ENCODE results near the gene DCC.

DCC gene, protein sequence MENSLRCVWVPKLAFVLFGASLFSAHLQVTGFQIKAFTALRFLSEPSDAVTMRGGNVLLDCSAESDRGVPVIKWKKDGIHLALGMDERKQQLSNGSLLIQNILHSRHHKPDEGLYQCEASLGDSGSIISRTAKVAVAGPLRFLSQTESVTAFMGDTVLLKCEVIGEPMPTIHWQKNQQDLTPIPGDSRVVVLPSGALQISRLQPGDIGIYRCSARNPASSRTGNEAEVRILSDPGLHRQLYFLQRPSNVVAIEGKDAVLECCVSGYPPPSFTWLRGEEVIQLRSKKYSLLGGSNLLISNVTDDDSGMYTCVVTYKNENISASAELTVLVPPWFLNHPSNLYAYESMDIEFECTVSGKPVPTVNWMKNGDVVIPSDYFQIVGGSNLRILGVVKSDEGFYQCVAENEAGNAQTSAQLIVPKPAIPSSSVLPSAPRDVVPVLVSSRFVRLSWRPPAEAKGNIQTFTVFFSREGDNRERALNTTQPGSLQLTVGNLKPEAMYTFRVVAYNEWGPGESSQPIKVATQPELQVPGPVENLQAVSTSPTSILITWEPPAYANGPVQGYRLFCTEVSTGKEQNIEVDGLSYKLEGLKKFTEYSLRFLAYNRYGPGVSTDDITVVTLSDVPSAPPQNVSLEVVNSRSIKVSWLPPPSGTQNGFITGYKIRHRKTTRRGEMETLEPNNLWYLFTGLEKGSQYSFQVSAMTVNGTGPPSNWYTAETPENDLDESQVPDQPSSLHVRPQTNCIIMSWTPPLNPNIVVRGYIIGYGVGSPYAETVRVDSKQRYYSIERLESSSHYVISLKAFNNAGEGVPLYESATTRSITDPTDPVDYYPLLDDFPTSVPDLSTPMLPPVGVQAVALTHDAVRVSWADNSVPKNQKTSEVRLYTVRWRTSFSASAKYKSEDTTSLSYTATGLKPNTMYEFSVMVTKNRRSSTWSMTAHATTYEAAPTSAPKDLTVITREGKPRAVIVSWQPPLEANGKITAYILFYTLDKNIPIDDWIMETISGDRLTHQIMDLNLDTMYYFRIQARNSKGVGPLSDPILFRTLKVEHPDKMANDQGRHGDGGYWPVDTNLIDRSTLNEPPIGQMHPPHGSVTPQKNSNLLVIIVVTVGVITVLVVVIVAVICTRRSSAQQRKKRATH (N-terminal part only)

DNA sequence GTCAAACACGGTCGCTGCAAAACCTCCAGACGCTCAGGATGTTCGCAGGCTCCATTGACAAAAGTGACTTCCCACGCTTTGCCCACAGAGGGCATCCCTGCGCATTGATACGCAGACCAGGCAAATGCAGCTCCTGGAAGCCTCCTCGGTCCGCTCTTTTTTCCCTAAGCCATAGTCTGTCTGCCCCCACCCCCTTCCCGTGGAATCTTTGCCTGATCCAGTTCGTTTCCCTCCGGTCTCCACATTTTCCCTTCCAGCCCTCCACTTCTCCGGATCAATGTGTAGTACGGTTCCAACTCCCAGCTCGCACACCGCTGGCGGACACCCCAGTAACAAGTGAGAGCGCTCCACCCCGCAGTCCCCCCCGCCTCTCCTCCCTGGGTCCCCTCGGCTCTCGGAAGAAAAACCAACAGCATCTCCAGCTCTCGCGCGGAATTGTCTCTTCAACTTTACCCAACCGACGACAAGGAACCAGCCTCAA lies at the start of gene DCC:
DCC (plus strand) TSS at position 307 of the 481 bp plus-strand sequence. CDS start 591 bp downstream, outside the sequence.
- no peak for DNase-seq

GRCh38 chr18:52310651-52311050 lies 29.3 kb upstream of the DCC start:
- no peak for DNase-seq

- no peak for DNase-seq
Measured at GRCh38 chr18:52311331-52311730, 28.7 kb upstream of the DCC start.

DNA sequence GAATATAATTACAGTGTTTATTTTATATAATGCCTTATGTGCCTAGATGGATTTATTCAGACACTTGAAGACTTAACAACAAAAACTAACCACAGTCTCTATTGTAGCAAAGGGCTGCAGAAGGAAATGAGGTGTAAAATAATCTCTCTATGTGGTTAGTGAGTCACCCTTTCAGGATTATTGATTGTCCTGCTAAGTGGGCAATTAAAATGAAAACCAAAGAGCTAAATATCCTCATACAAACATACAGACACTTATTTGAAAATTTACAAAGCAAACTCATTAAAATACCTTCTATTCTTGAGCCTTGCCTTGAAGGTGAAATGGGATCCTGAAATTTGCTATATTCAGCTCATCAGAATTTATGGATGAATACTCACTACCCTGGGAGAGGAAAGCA lies 27.7 kb upstream of the DCC start:
- no peak for DNase-seq

GRCh38 chr18:52313213-52313612 lies 26.8 kb upstream of the DCC start:
- no peak for DNase-seq

DNA sequence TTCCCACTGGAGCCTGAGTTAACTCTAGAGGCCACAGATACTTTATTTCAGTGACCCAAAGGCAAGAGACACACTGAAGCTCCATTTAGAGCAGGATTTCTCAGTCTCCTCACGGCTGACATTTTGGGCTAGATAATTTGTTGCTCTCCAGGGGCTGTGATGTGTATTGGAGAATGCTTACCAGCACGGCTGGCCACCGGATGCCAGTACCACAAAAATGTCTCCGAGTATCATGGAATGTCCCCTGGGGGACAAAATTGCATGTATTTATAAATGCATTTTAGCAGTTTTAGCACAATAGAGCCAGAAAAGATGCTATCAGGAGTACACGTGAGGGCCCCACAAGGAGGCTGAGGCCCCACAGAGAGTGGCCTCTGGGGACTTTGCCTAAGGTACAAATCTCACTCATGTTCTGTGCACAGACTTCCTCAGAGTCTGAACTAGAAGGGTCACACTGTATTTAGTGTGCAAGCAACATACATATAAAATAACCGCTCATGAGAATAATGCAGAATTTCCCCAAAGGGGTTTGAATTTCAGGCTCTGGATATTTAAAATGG lies 20.5 kb upstream of the DCC start:
- DNase-seq = no peak

DNA sequence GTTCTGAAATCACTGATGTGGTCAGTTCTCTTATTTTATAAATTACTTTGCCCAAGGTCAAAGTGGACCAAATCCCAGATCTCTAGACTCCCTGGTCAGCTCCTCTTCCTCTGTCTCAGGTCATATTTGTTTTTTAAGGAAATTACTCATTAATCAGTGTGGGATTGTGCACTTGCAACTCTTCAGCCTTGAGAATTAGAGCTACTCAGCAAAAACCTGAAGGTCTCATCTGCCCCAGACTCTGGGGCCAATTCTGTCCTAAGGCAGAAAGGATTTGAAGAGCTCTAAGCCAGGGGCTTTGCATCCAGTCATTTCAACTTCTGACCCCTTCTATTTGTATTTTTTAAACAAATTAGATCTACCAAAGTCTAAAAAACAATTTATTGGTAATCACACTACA lies 17.7 kb upstream of the DCC start:
- no peak for DNase-seq

GRCh38 chr18:52323802-52324201 lies 16.2 kb upstream of the DCC start:
- no peak for DNase-seq

DNA sequence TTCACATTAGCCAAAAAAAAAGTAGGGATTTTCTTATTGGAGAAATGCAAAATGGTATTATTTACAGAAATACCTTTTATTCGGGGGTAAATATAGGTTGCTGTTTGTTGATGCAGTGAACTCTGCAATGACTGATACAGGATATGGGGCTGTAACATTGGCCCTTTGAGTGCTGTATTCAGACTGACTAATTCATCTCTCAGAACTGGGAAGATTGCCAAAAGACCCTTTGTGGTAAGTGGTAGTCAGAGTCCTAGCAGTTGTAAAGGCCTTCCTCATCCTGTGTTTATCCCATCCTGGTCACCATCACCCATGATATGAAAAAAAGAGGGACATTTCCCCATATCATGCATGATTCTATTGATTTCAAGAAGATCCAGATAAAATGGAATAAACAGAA lies 14.0 kb upstream of the DCC start:
- DNase-seq = no peak

DNA sequence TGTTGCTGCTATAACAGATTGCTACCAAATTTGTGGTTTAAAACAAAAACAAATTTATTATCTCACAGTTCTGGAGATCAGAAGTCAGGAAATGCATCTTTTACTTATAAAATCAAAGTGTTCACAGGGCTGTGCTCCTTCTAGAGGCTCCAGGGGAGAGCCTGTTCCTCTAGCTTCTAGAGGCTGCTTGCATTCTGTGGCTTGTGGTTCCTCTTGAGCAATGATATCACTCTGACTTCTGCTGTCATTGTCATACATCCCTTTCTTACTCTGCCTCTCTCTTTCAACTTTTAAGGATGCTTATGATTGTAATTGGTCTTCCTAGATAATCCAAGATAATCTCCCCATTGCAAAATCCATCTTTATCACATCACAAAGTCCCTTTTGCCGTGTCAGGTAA lies 6.1 kb upstream of the DCC start:
- DNase-seq = no peak

GRCh38 chr18:52334307-52334706 lies 5.7 kb upstream of the DCC start:
- no peak for DNase-seq

- no peak for DNase-seq
Measured at GRCh38 chr18:52334896-52335295, 5.1 kb upstream of the DCC start.

- no peak for DNase-seq
Measured at GRCh38 chr18:52337276-52337675, 2.7 kb upstream of the DCC start.

- DNase-seq = no peak
Measured at GRCh38 chr18:52340406-52341102, 557 bp downstream of the DCC start.

GRCh38 chr18:52341103-52341432 lies 1.1 kb downstream of the DCC start:
- DNase-seq = no peak

GRCh38 chr18:52341608-52342381 lies 1.8 kb downstream of the DCC start:
- DNase-seq = no peak

GRCh38 chr18:52342456-52342855 lies 2.5 kb downstream of the DCC start:
- DNase-seq = no peak

DNA sequence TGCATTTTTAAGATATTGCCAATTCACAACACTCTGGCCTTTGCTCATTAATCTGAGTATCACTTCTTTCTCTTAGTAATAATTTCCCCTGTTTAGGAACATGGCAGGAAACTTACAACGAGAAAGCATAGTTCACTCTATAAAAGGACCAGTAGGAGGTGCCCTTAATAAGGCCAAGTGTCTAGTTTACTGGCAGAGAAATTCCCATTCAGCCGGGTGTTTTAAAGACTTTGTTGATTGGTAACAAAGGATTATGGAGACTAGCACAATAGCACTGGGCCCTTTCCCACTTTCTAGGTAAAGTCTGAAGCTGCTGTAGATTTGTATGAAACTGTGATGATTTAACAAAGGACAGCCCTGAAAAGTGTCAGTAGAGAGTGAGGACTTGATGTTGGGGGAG lies 3.1 kb downstream of the DCC start:
- no peak for DNase-seq

- DNase-seq = no peak
Measured at GRCh38 chr18:52343731-52344340, 3.8 kb downstream of the DCC start.

DNA sequence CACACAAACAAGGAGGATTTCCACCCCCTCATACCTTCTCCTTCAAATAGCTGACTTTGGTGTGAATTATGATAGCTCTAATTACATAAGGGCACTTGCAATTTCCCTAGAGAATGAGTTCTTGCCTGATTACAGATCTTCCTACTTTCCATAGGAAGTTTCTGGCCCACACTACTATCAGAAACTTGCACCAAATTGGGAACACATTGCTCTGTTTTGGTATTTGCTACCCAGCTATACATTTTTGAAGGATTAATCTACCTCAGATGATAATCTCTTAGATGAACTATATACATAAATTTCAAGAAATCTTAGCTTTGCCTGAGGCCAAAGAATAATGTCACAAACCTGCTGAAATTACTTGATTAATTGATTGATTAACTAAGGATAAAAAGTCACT lies 4.9 kb downstream of the DCC start:
- no peak for DNase-seq

- no peak for DNase-seq
Measured at GRCh38 chr18:52345428-52345827, 5.4 kb downstream of the DCC start.

All from stimulated activated CD4-positive, alpha-beta T cell treated with anti-CD3 and anti-CD28 coated beads, Interleukin-1b, Interleukin-23, amount 100 ng/mL, for 48 hours (primary cell).